HEK293 (cell line): ENCODE measurements around the gene MAGI2.

ENCODE experiments used
- CTCF ChIA-PET: fragments of 350-600 bp; formaldehyde crosslinking; extraction: SDS; loops from one replicate; lab custom pipeline; 2021; ENCODE audit warnings: antibody characterized with exemption; lab: Yijun Ruan, JAX
- POLR2A ChIA-PET: fragments of 300-600 bp; formaldehyde crosslinking; extraction: SDS; loops from one replicate; lab custom pipeline; 2020; ENCODE audit warnings: antibody characterized with exemption, inconsistent platforms; lab: Yijun Ruan, JAX
- H3K27ac ChIP-seq: fragments of 200-500 bp; sonication (Bioruptor generic); 2 replicates; pipeline ENCODE4 v1.5.1; 2014; ENCODE audit warnings: low read depth, low read length, control low read depth, inconsistent platforms; ENCODE audit errors: extremely low read depth
- H3K36me3 ChIP-seq, 2 experiments: fragments of 200-500 bp in 1 of 2; sonication (Bioruptor generic) in 1 of 2; 1 replicate in 1 of 2; 2 replicates in 1 of 2; pipeline ENCODE4 v1.5.1; 2014 to 2017; ENCODE audit warnings: inconsistent platforms in 2 of 2, low read length in 2 of 2; ENCODE audit not compliant: control insufficient read depth in 2 of 2, insufficient read depth in 1 of 2
- H3K4me1 ChIP-seq: fragments of 200-500 bp; sonication (Bioruptor generic); 2 replicates; pipeline ENCODE4 v1.5.1; 2014; ENCODE audit warnings: mild to moderate bottlenecking, low read length, inconsistent platforms; ENCODE audit not compliant: control insufficient read depth, insufficient read depth
- H3K4me3 ChIP-seq: 2 replicates; pipeline ENCODE4 v1.5.1; 2011; ENCODE audit warnings: low read depth, mild to moderate bottlenecking, control low read depth, low read length, moderate library complexity
- H3K9me3 ChIP-seq: fragments of 200-500 bp; sonication (Bioruptor generic); 2 replicates; pipeline ENCODE4 v1.5.1; 2014; ENCODE audit warnings: low read depth, low read length, inconsistent platforms; ENCODE audit not compliant: control insufficient read depth, insufficient read depth
- REST ChIP-seq: fragments of 450-650 bp; formaldehyde crosslinking; IDR thresholded peaks from 2 replicates; pipeline ENCODE4 v1.5.1; 2016; ENCODE audit warnings: missing biosample characterization, missing genetic modification characterization
- SCRT1 ChIP-seq: fragments of 450-650 bp; formaldehyde crosslinking; IDR thresholded peaks from 2 replicates; pipeline ENCODE4 v1.5.1; 2016; ENCODE audit warnings: missing biosample characterization, missing genetic modification characterization, borderline replicate concordance
- SP7 ChIP-seq: fragments of 450-650 bp; formaldehyde crosslinking; IDR thresholded peaks from 2 replicates; pipeline ENCODE4 v1.5.1; 2016; ENCODE audit warnings: missing biosample characterization, missing genetic modification characterization
- TSHZ1 ChIP-seq: fragments of 450-650 bp; formaldehyde crosslinking; IDR thresholded peaks from 2 replicates; pipeline ENCODE4 v1.5.1; 2016; ENCODE audit warnings: missing biosample characterization, missing genetic modification characterization, borderline replicate concordance
- ZNF133 ChIP-seq: fragments of 450-650 bp; formaldehyde crosslinking; IDR thresholded peaks from 2 replicates; pipeline ENCODE4 v1.5.1; 2016; ENCODE audit warnings: missing biosample characterization, missing genetic modification characterization
- ZNF24 ChIP-seq: fragments of 450-650 bp; formaldehyde crosslinking; IDR thresholded peaks from 2 replicates; pipeline ENCODE4 v1.5.1; 2016; ENCODE audit warnings: missing biosample characterization, missing genetic modification characterization
- ZNF248 ChIP-seq: fragments of 450-650 bp; formaldehyde crosslinking; IDR thresholded peaks from 2 replicates; pipeline ENCODE4 v1.5.1; 2017; ENCODE audit warnings: missing biosample characterization, missing genetic modification characterization
- ZNF280C ChIP-seq: fragments of 450-650 bp; formaldehyde crosslinking; IDR thresholded peaks from 2 replicates; pipeline ENCODE4 v1.5.1; 2016; ENCODE audit warnings: missing biosample characterization, missing genetic modification characterization
- ZNF280D ChIP-seq: fragments of 450-650 bp; formaldehyde crosslinking; IDR thresholded peaks from 2 replicates; pipeline ENCODE4 v1.5.1; 2016; ENCODE audit warnings: missing biosample characterization, missing genetic modification characterization
- ZNF548 ChIP-seq: fragments of 450-650 bp; formaldehyde crosslinking; IDR thresholded peaks from 2 replicates; pipeline ENCODE4 v1.5.1; 2016; ENCODE audit warnings: missing biosample characterization, missing genetic modification characterization
- ZNF654 ChIP-seq: fragments of 450-650 bp; formaldehyde crosslinking; IDR thresholded peaks from 2 replicates; pipeline ENCODE4 v1.5.1; 2016; ENCODE audit warnings: low read depth, missing biosample characterization, missing genetic modification characterization
- TF ChIP-seq, protein P1 (sequence below): fragments of 450-650 bp; formaldehyde crosslinking; IDR thresholded peaks from 2 replicates; pipeline ENCODE4 v1.5.1; 2017; ENCODE audit warnings: missing biosample characterization, missing genetic modification characterization
- TF ChIP-seq, protein P2 (sequence below): fragments of 450-650 bp; IDR thresholded peaks from 2 replicates; pipeline ENCODE4 v1.5.1; 2018; ENCODE audit warnings: missing biosample characterization, missing genetic modification characterization
- TF ChIP-seq, protein P3 (sequence below): fragments of 450-650 bp; formaldehyde crosslinking; IDR thresholded peaks from 2 replicates; pipeline ENCODE4 v1.5.1; 2016; ENCODE audit warnings: missing biosample characterization, missing genetic modification characterization

The MAGI2 gene

GRCh38 chr7:79180533-79180932 is 272.9 kb downstream of the MAGI2 start (continued):
- TF ChIP-seq, protein P1, sequence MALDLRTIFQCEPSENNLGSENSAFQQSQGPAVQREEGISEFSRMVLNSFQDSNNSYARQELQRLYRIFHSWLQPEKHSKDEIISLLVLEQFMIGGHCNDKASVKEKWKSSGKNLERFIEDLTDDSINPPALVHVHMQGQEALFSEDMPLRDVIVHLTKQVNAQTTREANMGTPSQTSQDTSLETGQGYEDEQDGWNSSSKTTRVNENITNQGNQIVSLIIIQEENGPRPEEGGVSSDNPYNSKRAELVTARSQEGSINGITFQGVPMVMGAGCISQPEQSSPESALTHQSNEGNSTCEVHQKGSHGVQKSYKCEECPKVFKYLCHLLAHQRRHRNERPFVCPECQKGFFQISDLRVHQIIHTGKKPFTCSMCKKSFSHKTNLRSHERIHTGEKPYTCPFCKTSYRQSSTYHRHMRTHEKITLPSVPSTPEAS (tag by site-specific recombination) = no peak
- TF ChIP-seq ZNF548 (tag by site-specific recombination) = no peak
- TF ChIP-seq ZNF280C (tag by site-specific recombination) = no peak

GRCh38 chr7:79176859-79177477 is 276.5 kb downstream of the MAGI2 start:
- ChIA-PET POLR2A (no interaction called here), CTCF (interaction anchor here (0.7 to 2.5 kb wide), 11 partner anchors 8 to 1043 kb away, joined by 3 to 6 read pairs (median 3); no protein-coding TSS in a partner anchor)
- Histone ChIP-seq H3K9me3 (no peaks in the 10 kb centered on the region), H3K4me3 (no peak overlapping the region), H3K4me1 (no peaks in the 10 kb centered on the region), H3K27ac (no peak overlapping the region), H3K36me3 (no peaks in the 10 kb centered on the region)
- TF ChIP-seq SP7 (tag by site-specific recombination) (no peak), TSHZ1 (tag by site-specific recombination) (no peak), ZNF654 (tag by site-specific recombination) (peak; percentile 52), ZNF133 (no peak), SCRT1 (tag by site-specific recombination) (no peak), ZNF24 (tag by site-specific recombination) (no peak), ZNF280D (tag by site-specific recombination) (no peak), ZNF248 (no peak), REST (tag by site-specific recombination) (no peak)
- TF ChIP-seq, protein P2, sequence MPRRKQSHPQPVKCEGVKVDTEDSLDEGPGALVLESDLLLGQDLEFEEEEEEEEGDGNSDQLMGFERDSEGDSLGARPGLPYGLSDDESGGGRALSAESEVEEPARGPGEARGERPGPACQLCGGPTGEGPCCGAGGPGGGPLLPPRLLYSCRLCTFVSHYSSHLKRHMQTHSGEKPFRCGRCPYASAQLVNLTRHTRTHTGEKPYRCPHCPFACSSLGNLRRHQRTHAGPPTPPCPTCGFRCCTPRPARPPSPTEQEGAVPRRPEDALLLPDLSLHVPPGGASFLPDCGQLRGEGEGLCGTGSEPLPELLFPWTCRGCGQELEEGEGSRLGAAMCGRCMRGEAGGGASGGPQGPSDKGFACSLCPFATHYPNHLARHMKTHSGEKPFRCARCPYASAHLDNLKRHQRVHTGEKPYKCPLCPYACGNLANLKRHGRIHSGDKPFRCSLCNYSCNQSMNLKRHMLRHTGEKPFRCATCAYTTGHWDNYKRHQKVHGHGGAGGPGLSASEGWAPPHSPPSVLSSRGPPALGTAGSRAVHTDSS (tag by site-specific recombination) = no peak
- TF ChIP-seq, protein P3, sequence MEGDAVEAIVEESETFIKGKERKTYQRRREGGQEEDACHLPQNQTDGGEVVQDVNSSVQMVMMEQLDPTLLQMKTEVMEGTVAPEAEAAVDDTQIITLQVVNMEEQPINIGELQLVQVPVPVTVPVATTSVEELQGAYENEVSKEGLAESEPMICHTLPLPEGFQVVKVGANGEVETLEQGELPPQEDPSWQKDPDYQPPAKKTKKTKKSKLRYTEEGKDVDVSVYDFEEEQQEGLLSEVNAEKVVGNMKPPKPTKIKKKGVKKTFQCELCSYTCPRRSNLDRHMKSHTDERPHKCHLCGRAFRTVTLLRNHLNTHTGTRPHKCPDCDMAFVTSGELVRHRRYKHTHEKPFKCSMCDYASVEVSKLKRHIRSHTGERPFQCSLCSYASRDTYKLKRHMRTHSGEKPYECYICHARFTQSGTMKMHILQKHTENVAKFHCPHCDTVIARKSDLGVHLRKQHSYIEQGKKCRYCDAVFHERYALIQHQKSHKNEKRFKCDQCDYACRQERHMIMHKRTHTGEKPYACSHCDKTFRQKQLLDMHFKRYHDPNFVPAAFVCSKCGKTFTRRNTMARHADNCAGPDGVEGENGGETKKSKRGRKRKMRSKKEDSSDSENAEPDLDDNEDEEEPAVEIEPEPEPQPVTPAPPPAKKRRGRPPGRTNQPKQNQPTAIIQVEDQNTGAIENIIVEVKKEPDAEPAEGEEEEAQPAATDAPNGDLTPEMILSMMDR (tag by site-specific recombination) = 0 out of 2 replicates have a peak, but pooled peaks have one; percentile 8
